GM18517 (cell line): ENCODE results near the gene GALT.

Source experiments
- ATAC-seq: cut with Tn5 transposase; IDR thresholded peaks from one replicate; pipeline ENCODE4 v1.9.1; 2021; ENCODE audit warnings: mild to moderate bottlenecking, moderate library complexity; ENCODE audit not compliant: unreplicated experiment

GALT gene

GRCh38 chr9:34675869-34676268, 29.4 kb downstream of the GALT start:
- ATAC-seq = no peak

GRCh38 chr9:34684145-34684544, 37.7 kb downstream of the GALT start:
- ATAC-seq = no peak

GRCh38 chr9:34684816-34685215, 38.3 kb downstream of the GALT start:
- no peak for ATAC-seq

- no peak for ATAC-seq
Measured at GRCh38 chr9:34685591-34685990, 39.1 kb downstream of the GALT start.

DNA sequence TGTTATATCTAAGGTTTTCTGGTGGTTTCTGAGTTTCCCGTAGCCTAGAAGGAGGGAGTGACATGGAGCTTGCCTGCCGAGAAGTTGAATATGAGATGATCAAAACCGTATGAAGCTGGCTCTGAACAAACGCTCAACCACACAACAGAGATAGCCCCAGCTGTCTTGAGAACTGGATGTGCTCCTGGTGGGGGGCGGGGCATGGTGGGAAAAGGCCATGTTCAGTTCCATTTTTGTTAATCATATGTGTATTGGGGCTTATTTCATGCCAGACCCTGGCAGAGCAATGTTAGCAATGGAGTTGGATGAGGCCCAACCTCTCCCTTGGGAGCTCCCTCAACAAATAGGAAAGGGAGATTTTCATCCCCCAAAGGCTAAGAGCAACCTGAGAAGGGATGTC, 39.8 kb downstream of the GALT start:
- ATAC-seq = no peak

GRCh38 chr9:34686732-34687131, 40.3 kb downstream of the GALT start:
- no peak for ATAC-seq

DNA sequence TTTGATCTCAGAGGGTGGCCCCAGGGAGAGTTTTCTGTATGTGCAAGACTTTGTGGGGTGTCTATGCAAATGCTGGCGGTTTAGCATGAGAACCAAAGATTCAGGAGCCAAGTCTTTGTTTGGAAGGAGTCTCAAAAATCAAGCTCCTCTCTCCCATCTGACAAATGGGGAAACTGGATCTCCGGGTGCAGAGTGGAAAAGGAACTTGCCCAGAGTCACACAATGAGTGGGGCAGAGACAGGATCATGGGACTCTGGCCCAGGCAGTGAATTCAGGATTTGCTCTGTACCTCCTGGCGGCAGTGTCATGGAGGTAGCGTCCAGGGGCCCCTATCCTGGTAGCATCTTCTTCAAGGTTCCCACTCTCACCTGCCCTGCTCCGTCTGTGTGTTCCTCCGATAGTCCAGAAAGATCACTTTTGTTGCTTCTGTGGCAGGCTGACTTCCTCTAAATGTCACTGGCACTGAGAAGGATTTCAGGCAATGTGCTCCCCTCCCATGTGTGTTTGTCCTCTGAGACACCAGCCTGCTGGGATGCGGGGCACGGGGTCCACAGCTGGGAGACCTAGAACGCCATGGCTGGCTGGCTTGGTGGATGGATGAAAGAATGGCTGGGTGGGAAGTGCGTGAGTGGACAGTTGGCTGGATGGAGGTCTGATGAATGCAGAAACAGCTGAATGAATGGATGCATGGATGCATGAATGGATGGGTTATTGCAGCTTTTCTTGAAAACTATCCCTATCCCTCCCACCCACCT, 41.0 kb downstream of the GALT start:
- ATAC-seq = no peak

DNA sequence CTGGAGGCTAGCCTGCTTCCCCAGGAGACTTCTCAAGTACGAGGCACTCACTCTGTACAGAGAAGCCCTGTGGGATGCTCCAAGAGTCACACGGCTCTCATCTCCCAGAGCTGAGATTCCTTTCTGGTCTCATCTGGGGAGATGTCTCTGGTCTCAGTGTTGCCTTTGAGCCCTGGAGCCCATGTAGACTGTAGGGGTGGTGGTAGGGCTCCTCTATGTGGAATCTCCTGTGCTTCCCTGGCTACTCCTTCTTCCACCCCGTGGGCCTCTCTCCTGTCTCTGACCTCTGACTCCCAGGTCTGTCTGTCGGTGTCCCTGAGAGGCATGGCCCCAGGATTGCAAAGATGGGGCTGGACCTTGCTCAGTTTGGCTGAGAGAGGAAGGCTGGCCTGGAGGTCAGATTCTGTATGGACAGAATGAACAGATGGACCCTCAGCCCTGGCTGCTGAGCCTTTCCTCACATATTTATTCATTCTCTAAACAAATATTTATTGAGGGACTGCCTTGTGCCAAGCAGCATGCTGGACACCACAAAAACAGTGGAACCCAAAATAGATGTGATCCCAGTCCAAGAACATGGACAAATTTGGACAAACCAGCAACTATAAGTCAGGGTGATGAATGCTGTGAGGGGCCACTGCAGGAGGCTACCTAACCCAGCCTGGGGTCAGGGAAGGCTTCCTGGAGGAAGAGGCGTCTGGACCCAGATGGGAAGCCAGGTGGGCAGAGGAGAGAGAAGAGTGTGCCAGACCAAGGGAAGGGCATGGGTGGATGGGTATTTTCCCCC, 42.0 kb downstream of the GALT start:
- no peak for ATAC-seq

GRCh38 chr9:34689116-34689470, 42.6 kb downstream of the GALT start:
- ATAC-seq = no peak

DNA sequence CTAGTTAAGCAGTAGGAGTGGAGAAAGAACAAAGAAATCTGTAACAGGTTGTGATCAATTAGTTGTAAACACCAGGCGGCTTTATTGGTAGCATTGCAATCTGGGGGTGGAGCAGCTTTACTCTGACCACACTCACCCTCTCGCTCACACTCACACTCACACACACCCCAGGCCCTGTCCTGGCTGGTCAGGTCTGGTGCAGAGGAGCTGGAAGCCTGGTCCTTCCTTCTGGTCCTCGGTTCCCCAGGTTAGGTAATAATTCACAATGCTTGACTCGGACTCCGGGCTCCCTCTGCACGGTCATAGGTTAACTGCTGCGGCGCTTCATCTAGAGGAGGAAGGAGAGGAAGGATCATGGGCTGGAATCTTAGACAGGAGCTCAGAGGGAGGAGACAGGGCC, 43.0 kb downstream of the GALT start:
- ATAC-seq = no peak

DNA sequence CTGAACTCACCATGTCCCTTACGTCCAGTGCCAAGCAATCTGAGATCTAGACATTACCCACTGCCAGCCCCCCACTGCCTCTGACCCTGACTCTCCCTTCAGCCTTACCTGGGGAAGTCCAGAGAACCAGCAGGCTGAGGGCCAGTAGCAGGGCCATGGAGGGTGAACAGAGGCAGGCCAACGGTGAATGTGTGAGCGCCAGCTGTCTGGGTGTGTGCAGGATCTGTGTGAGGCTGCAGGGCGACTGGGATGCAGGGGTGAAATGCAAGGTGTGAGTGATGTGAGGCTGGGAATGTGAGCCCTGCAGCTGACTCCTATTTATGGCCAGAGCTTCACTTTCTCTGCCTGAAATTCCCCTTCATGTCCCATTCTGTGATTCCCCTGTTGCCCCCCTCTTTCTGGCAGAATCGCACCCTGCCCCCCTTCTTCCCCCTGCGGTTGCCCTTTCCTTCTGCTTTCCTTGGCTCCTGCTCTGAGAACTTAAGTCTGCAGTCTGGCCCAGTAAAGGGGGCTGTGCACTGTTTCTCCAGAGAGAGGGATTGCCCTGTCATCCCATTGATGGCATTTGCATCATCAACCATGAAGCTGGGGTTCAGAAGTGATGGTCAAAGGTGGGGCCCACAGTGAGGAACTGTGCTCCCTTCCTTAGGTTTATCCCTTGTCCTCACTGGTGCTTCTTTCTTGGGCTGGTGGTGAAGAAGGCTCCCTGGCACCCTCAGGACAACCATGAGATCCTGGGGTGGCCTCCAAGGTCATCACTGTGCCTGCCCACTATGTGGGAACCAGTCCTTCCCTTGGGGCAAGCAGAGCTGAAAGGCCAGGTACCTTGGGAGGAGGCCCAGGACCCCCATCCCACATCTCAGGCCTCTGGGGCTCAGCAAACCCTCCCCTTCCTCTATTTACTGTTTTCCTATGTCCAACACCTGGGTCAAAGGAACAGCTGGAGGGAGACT, 44.8 kb downstream of the GALT start, which contains the start of gene CCL19:
CCL19 (minus strand) TSS at position 294 of the 953 bp plus-strand sequence; CDS start at position 157, 137 bp downstream.
- no peak for ATAC-seq

DNA sequence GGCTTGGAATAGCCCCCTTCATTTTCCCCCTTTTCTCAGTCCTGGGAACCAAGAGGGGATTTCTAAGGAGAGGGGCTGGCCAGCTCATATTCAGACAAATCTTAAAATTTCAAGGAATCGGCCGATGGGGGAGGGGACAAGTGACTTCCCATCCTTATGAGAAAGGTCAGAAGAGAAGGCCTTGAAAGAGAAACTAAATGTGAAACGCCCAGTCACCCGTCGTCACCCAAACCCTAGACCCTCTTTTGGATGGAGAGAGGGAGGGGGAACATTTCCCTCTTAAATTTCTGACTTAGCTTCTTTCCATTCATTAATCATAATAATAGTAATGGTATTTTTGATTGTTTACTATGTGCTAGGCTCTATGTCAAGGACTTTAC, 45.5 kb downstream of the GALT start:
- ATAC-seq = no peak

GRCh38 chr9:34693560-34693959, 47.1 kb downstream of the GALT start:
- no peak for ATAC-seq

DNA sequence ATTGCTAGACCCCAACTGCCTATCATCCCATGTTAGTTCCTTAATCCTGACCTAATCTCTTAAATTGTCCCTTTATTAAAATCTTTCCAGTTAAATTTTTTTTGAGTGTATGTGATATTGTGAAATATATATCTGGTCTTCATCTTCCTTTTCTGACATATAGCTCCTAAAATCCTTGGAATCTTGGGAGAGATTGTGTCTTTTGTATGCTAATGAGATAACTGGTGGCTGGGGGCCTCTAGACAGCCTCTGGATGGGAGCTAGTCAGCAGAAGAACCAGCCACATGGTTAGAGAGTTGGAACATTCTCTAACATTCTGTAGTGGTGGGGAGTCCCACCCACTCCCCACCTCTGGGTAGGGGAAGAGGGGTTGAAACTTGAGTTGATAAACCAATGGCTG, 48.3 kb downstream of the GALT start:
- no peak for ATAC-seq
